Astrocyte (in vitro differentiated cells and primary cell): ENCODE results near the gene HAS3. TPM values are rescaled to one million over a fixed set of nuclear protein-coding genes. Genes with fewer than 3 reads are reported as not detected.

Source experiments
- DNase-seq: peaks from one replicate; pipeline ENCODE4 v3.0.0-alpha.2; 2010; ENCODE audit warnings: low read depth
- FAIRE-seq: peaks from 2 replicates; lab custom pipeline; 2011; peaks lifted over from hg19 to GRCh38; lab: Jason Lieb, UNC
- H2AFZ ChIP-seq: 2 replicates; pipeline ENCODE4 v1.6.0; 2012; ENCODE audit warnings: low read depth, low read length, inconsistent platforms
- H3K27ac ChIP-seq: 2 replicates; pipeline ENCODE4 v1.5.1; 2011; ENCODE audit warnings: low read depth, low read length, inconsistent platforms
- H3K27me3 ChIP-seq: 2 replicates; pipeline ENCODE4 v1.6.0; 2011; ENCODE audit warnings: low read length, inconsistent platforms; ENCODE audit not compliant: insufficient read depth
- H3K36me3 ChIP-seq: 2 replicates; pipeline ENCODE4 v1.5.1; 2011; ENCODE audit warnings: low read length, inconsistent platforms; ENCODE audit not compliant: insufficient read depth
- H3K4me1 ChIP-seq: 2 replicates; pipeline ENCODE4 v1.5.1; 2011; ENCODE audit warnings: low read length, inconsistent platforms; ENCODE audit not compliant: insufficient read depth
- H3K4me2 ChIP-seq: 2 replicates; pipeline ENCODE4 v1.6.0; 2012; ENCODE audit warnings: low read length, inconsistent platforms
- H3K4me3 ChIP-seq: 2 replicates; pipeline ENCODE4 v1.5.1; 2011; ENCODE audit warnings: low read depth, mild to moderate bottlenecking, low read length, inconsistent platforms; ENCODE audit not compliant: insufficient read depth
- H3K79me2 ChIP-seq: 2 replicates; pipeline ENCODE4 v1.6.0; 2012; ENCODE audit warnings: mild to moderate bottlenecking, low read length, inconsistent platforms; ENCODE audit not compliant: insufficient read depth
- H3K9ac ChIP-seq: 2 replicates; pipeline ENCODE4 v1.6.0; 2012; ENCODE audit warnings: mild to moderate bottlenecking, low read length, inconsistent platforms
- H3K9me3 ChIP-seq: 2 replicates; pipeline ENCODE4 v1.5.1; 2012; ENCODE audit warnings: low read depth, mild to moderate bottlenecking, low read length, inconsistent platforms; ENCODE audit not compliant: insufficient read depth
- H4K20me1 ChIP-seq: 2 replicates; pipeline ENCODE4 v1.6.0; 2012; ENCODE audit warnings: low read length, inconsistent platforms; ENCODE audit not compliant: insufficient read depth
- H3K27ac Mint-ChIP-seq: one replicate; pipeline ENCODE4 v1.8.0; 2021; ENCODE audit warnings: mild to moderate bottlenecking, mixed read lengths; ENCODE audit not compliant: unreplicated experiment
- H3K27me3 Mint-ChIP-seq: one replicate; pipeline ENCODE4 v1.8.0; 2021; ENCODE audit warnings: low read depth, mixed read lengths; ENCODE audit not compliant: unreplicated experiment
- H3K36me3 Mint-ChIP-seq: one replicate; pipeline ENCODE4 v1.8.0; 2021; ENCODE audit warnings: low read depth, mixed read lengths; ENCODE audit not compliant: unreplicated experiment
- H3K4me1 Mint-ChIP-seq: one replicate; pipeline ENCODE4 v1.8.0; 2021; ENCODE audit warnings: low read depth, mixed read lengths; ENCODE audit not compliant: unreplicated experiment
- H3K4me3 Mint-ChIP-seq: one replicate; pipeline ENCODE4 v1.8.0; 2021; ENCODE audit warnings: mild to moderate bottlenecking, moderate library complexity, mixed read lengths; ENCODE audit not compliant: unreplicated experiment
- H3K9me3 Mint-ChIP-seq: one replicate; pipeline ENCODE4 v1.8.0; 2021; ENCODE audit warnings: mild to moderate bottlenecking, mixed read lengths; ENCODE audit not compliant: unreplicated experiment
- CTCF ChIP-seq: IDR thresholded peaks from 2 replicates; pipeline ENCODE4 v1.5.1; 2011; ENCODE audit warnings: low read depth, mild to moderate bottlenecking, inconsistent platforms, low read length, moderate library complexity; ENCODE audit not compliant: insufficient read depth
- EZH2 ChIP-seq: IDR thresholded peaks from 2 replicates; pipeline ENCODE4 v1.6.1; 2012; ENCODE audit warnings: mild to moderate bottlenecking, low read length, inconsistent platforms; ENCODE audit not compliant: insufficient read depth
- total RNA-seq: library from RNA; stranded (reverse); gene quantifications from 2 replicates; pipeline ENCODE4 v1.2.1, GENCODE V29; 2021

The HAS3 gene
- total RNA-seq, 1 donor from 2014 or later = 2.0 TPM

GRCh38 chr16:69111216-69111875, 5.9 kb downstream of the HAS3 start:
- H3K9me3 ChIP-seq = no peaks in the 10 kb centered on the region
- H3K4me3 ChIP-seq = no peak overlapping the region
- no peak for FAIRE-seq
- H3K27ac ChIP-seq = no peak overlapping the region
- Mint-ChIP-seq H3K4me3 (no peak overlapping the region), H3K36me3 (peaks cover 28% of the 10 kb centered on the region), H3K4me1 (peaks cover 5% of the 10 kb centered on the region), H3K9me3 (no peaks in the 10 kb centered on the region), H3K27me3 (peaks cover 11% of the 10 kb centered on the region), H3K27ac (no peak overlapping the region)
- H3K27me3 ChIP-seq = peaks cover 5% of the 10 kb centered on the region
- H3K9ac ChIP-seq = no peak overlapping the region
- H4K20me1 ChIP-seq = peaks cover 54% of the 10 kb centered on the region
- TF ChIP-seq CTCF (no peak), EZH2 (no peak)
- no peaks in the 10 kb centered on the region for H3K36me3 ChIP-seq
- no peak overlapping the region for H3K4me2 ChIP-seq
- H3K4me1 ChIP-seq = peaks cover 19% of the 10 kb centered on the region
- DNase-seq = no peak
- no peaks in the 10 kb centered on the region for H3K79me2 ChIP-seq
- H2AFZ ChIP-seq = no peak overlapping the region

GRCh38 chr16:69111876-69112230, 6.4 kb downstream of the HAS3 start:
- H3K9me3 ChIP-seq = no peaks in the 10 kb centered on the region
- H3K9ac ChIP-seq = no peak overlapping the region
- Mint-ChIP-seq H3K9me3 (no peaks in the 10 kb centered on the region), H3K4me3 (no peak overlapping the region), H3K4me1 (peaks cover 5% of the 10 kb centered on the region), H3K27ac (no peak overlapping the region), H3K27me3 (peaks cover 11% of the 10 kb centered on the region), H3K36me3 (peaks cover 30% of the 10 kb centered on the region)
- H3K36me3 ChIP-seq = no peaks in the 10 kb centered on the region
- no peak for TF ChIP-seq CTCF
- no peak for TF ChIP-seq EZH2
- peaks cover 4% of the 10 kb centered on the region for H3K27me3 ChIP-seq
- H3K4me2 ChIP-seq = no peak overlapping the region
- H3K4me1 ChIP-seq = peaks cover 14% of the 10 kb centered on the region
- no peak overlapping the region for H2AFZ ChIP-seq
- no peak for DNase-seq
- H3K27ac ChIP-seq = no peak overlapping the region
- H3K79me2 ChIP-seq = no peaks in the 10 kb centered on the region
- H4K20me1 ChIP-seq = peaks cover 60% of the 10 kb centered on the region
- no peak overlapping the region for H3K4me3 ChIP-seq
- FAIRE-seq = no peak

- no peaks in the 10 kb centered on the region for H3K9me3 ChIP-seq
- H2AFZ ChIP-seq = no peak overlapping the region
- H3K27me3 Mint-ChIP-seq = peaks cover 8% of the 10 kb centered on the region
- no peak overlapping the region for H3K27ac Mint-ChIP-seq
- peaks cover 3% of the 10 kb centered on the region for H3K36me3 ChIP-seq
- H3K4me1 ChIP-seq = peaks cover 7% of the 10 kb centered on the region
- no peak for FAIRE-seq
- no peak overlapping the region for H3K4me3 ChIP-seq
- no peak overlapping the region for H3K27ac ChIP-seq
- no peak for DNase-seq
- H3K4me2 ChIP-seq = no peak overlapping the region
- H3K9ac ChIP-seq = no peak overlapping the region
- no peak overlapping the region for H3K4me3 Mint-ChIP-seq
- peaks cover 3% of the 10 kb centered on the region for H3K27me3 ChIP-seq
- H3K36me3 Mint-ChIP-seq = peaks cover 30% of the 10 kb centered on the region
- peaks cover 5% of the 10 kb centered on the region for H3K4me1 Mint-ChIP-seq
- H3K79me2 ChIP-seq = no peaks in the 10 kb centered on the region
- no peaks in the 10 kb centered on the region for H3K9me3 Mint-ChIP-seq
- no peak for TF ChIP-seq EZH2
- peak; percentile 61 for TF ChIP-seq CTCF
- H4K20me1 ChIP-seq = peaks cover 64% of the 10 kb centered on the region
These were observed 7.1 kb downstream of the HAS3 start for GRCh38 chr16:69112285-69113129.
